Liver (tissue), 3 donors: ENCODE data around the gene ASIC5.

ENCODE experiments used
- EGR1 ChIP-seq, 2 donors: IDR thresholded peaks; 2 replicates each; pipeline ENCODE4 v1.6.1; 2016 to 2018; ENCODE audit warnings: antibody characterized with exemption in 2 of 2, low read depth in 2 of 2
- GABPA ChIP-seq, 2 donors: IDR thresholded peaks in 1 of 2; conservative IDR thresholded peaks in 1 of 2; 2 replicates each; pipeline ENCODE4 v1.6.1; 2016; ENCODE audit warnings: antibody characterized with exemption in 2 of 2, mild to moderate bottlenecking in 1 of 2, moderate library complexity in 1 of 2
- SP1 ChIP-seq: IDR thresholded peaks from 2 replicates; pipeline ENCODE4 v1.6.1; 2018; ENCODE audit warnings: antibody characterized with exemption, mild to moderate bottlenecking
- TAF1 ChIP-seq: conservative IDR thresholded peaks from 2 replicates; pipeline ENCODE4 v1.6.1; 2016; ENCODE audit warnings: antibody characterized with exemption, mild to moderate bottlenecking
- TF ChIP-seq, protein P1 (sequence below): fragments of 150-350 bp; IDR thresholded peaks from 2 replicates; pipeline ENCODE4 v1.5.1; 2017; ENCODE audit warnings: improper control_type of control experiment, low read depth, low read length; ENCODE audit not compliant: missing input control
- donor health status: healthy.
- donor health status: healthy.

DNA sequence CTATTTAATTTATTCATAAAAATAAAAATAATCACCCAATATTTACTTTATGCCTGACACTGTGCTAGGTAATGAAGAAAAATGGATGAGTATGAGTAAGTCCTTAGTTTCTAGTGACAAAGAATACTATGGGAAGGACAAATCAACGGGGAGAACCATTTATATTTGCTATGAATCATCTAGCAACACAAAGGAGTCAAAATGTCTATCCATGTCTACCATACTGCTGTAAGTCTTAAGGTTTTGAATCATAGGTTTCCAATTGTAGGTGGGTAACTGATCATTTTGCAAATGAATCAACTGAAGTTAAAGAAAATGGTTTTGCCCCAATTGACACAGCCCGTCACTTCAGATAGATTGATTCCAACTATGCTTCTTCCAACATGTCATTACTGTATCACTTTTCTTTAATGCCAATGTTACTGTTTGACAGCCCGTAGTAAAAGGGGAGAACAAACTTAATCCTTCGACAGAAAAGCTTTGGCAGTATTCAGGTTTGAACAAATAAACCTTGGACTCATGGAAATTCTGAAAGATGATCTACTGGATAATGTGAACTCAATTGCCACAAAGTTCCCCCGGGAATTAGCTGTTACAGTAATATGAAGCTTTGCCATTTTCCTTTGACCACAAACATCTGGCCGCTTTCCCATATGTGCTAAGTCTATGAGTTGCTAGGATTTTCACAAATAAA, 40.6 kb upstream of the ASIC5 start:
- TF ChIP-seq, protein P1, sequence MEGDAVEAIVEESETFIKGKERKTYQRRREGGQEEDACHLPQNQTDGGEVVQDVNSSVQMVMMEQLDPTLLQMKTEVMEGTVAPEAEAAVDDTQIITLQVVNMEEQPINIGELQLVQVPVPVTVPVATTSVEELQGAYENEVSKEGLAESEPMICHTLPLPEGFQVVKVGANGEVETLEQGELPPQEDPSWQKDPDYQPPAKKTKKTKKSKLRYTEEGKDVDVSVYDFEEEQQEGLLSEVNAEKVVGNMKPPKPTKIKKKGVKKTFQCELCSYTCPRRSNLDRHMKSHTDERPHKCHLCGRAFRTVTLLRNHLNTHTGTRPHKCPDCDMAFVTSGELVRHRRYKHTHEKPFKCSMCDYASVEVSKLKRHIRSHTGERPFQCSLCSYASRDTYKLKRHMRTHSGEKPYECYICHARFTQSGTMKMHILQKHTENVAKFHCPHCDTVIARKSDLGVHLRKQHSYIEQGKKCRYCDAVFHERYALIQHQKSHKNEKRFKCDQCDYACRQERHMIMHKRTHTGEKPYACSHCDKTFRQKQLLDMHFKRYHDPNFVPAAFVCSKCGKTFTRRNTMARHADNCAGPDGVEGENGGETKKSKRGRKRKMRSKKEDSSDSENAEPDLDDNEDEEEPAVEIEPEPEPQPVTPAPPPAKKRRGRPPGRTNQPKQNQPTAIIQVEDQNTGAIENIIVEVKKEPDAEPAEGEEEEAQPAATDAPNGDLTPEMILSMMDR = no peak
- TF ChIP-seq GABPA (IDR thresholded peaks at IDR 0.05 in 1 of 2, conservative IDR thresholded peaks at IDR 0.05 in 1 of 2) = no peak
- TF ChIP-seq EGR1 (IDR thresholded peaks at IDR 0.05; ENCODE audit: low read depth in 2 of 2) = no peak
- no peak for TF ChIP-seq TAF1
- TF ChIP-seq SP1 = peak; percentile 28
